ENCODE measurements around the gene KLHL3. TPM values are rescaled to one million over a fixed set of nuclear protein-coding genes. Genes with fewer than 3 reads are reported as not detected.

The KLHL3 gene
- total RNA-seq, 1 experiment from 2014 or later, result 13.6 TPM

DNA sequence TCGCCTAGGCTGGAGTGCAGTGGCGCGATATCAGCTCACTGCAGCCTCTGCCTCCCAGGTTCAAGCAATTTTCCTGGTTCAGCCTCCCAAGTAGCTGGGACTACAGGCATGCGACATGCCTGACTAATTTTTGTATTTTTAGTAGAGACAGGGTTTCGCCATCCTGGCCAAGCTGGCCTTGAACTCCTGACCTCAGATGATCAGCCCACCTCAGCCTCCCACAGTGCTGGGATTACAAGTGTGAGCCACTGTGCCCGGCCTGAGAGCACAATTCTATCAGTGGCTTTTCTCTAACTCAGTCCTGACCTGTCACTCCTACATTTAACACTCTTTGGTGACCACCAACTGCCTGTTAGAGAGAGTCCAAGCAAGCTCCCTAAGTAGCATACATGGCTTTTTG lies 154.1 kb downstream of the KLHL3 start:
- H3K9me3 ChIP-seq (ENCODE audit: insufficient read depth, low read depth), result no peaks in the 10 kb centered on the region
- no peaks in the 10 kb centered on the region for H3K79me2 ChIP-seq (ENCODE audit: low read depth)
- intact Hi-C loops (cut with micrococcal nuclease; ENCODE audit: unreplicated experiment), result no loop called here
- H3K4me1 ChIP-seq (replicated peaks; ENCODE audit: insufficient read depth), result no peaks in the 10 kb centered on the region
- no peak for TF ChIP-seq EZH2 (IDR thresholded peaks at IDR 0.05; ENCODE audit: low read depth)
- TF ChIP-seq, protein P1, sequence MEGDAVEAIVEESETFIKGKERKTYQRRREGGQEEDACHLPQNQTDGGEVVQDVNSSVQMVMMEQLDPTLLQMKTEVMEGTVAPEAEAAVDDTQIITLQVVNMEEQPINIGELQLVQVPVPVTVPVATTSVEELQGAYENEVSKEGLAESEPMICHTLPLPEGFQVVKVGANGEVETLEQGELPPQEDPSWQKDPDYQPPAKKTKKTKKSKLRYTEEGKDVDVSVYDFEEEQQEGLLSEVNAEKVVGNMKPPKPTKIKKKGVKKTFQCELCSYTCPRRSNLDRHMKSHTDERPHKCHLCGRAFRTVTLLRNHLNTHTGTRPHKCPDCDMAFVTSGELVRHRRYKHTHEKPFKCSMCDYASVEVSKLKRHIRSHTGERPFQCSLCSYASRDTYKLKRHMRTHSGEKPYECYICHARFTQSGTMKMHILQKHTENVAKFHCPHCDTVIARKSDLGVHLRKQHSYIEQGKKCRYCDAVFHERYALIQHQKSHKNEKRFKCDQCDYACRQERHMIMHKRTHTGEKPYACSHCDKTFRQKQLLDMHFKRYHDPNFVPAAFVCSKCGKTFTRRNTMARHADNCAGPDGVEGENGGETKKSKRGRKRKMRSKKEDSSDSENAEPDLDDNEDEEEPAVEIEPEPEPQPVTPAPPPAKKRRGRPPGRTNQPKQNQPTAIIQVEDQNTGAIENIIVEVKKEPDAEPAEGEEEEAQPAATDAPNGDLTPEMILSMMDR (conservative IDR thresholded peaks at IDR 0.05), result no peak
- no peak overlapping the region for H3K27ac ChIP-seq
- no peaks in the 10 kb centered on the region for H3K36me3 ChIP-seq (ENCODE audit: low read depth)
- no peaks in the 10 kb centered on the region for H4K20me1 ChIP-seq (ENCODE audit: insufficient read depth)
- DNase-seq, result no peak
- H3K4me2 ChIP-seq, result no peak overlapping the region
- ChIA-PET POLR2A (ENCODE audit: unreplicated experiment) (interaction anchor here (0.6 kb wide), 1 partner anchor 548 kb away, joined by 5 read pairs; no protein-coding TSS in a partner anchor), CTCF (no interaction called here)
- H3K27me3 ChIP-seq (ENCODE audit: insufficient read depth, low read depth), result no peaks in the 10 kb centered on the region
- BruUV-seq (replicated peaks), result no TSS peak
- no peak overlapping the region for H2AFZ ChIP-seq
- H3F3A ChIP-seq (ENCODE audit: insufficient read depth, low read depth), result no peaks in the 10 kb centered on the region
- H3K9me2 ChIP-seq (ENCODE audit: insufficient read depth), result no peaks in the 10 kb centered on the region
- no peak overlapping the region for H3K4me3 ChIP-seq

DNA sequence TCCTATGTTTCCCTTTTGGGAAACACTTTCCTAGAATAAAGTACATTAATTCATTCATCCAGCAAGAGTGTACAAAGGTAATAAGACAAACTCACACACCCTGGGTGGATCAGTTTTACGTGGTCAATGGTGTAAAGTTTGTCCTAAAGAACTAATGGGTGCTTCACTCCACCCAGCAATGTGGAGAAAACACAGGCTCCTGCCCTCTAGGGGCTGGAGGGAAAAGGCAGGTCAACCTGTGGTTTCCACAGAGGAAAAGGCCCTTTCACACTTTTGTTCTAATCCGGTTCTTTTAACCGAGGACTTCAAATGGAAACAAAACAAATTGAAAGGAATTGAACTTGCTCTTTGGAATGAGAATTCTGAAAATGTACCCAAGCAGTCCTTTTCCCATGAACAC lies 155.9 kb downstream of the KLHL3 start:
- H2AFZ ChIP-seq, result no peak overlapping the region
- H3F3A ChIP-seq (ENCODE audit: insufficient read depth, low read depth), result no peaks in the 10 kb centered on the region
- DNase-seq, result no peak
- no peak overlapping the region for H3K27ac ChIP-seq
- no peaks in the 10 kb centered on the region for H3K79me2 ChIP-seq (ENCODE audit: low read depth)
- no peaks in the 10 kb centered on the region for H3K36me3 ChIP-seq (ENCODE audit: low read depth)
- H3K9me2 ChIP-seq (ENCODE audit: insufficient read depth), result no peaks in the 10 kb centered on the region
- no peak overlapping the region for H3K4me3 ChIP-seq
- no peaks in the 10 kb centered on the region for H3K4me1 ChIP-seq (replicated peaks; ENCODE audit: insufficient read depth)
- ChIA-PET POLR2A (ENCODE audit: unreplicated experiment) (no interaction called here), CTCF (no interaction called here)
- H3K4me2 ChIP-seq, result no peak overlapping the region
- no TSS peak for BruUV-seq (replicated peaks)
- no peaks in the 10 kb centered on the region for H3K9me3 ChIP-seq (ENCODE audit: insufficient read depth, low read depth)
- H3K27me3 ChIP-seq (ENCODE audit: insufficient read depth, low read depth), result no peaks in the 10 kb centered on the region
- intact Hi-C loops (cut with micrococcal nuclease; ENCODE audit: unreplicated experiment), result no loop called here
- TF ChIP-seq, protein P1 (conservative IDR thresholded peaks at IDR 0.05), result peak; percentile 28; the same call in 1 of the 2 replicates
- TF ChIP-seq EZH2 (IDR thresholded peaks at IDR 0.05; ENCODE audit: low read depth), result no peak
- H4K20me1 ChIP-seq (ENCODE audit: insufficient read depth), result no peaks in the 10 kb centered on the region

DNA sequence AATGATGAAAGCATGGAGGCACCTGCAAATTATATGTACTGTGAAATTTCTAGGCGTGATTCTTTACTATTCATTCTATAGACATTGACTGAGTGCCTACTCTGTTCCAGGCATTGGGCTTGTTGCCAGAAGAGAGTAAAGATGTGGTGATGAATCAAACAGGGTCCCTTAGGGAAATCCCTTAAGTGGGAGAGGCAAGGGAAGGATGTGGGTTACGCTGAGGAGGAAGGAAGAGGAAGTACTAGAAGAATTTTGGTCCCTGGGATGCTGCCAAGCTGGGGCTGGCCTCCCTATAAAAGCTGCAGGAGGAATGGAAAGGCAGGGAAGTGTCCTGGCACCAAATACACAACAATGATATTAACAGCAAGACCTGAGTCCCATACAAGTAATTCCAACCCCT lies 160.0 kb downstream of the KLHL3 start:
- ChIA-PET POLR2A (ENCODE audit: unreplicated experiment) (no interaction called here), CTCF (no interaction called here)
- no peak for DNase-seq
- Histone ChIP-seq H3K79me2 (ENCODE audit: low read depth) (no peaks in the 10 kb centered on the region), H3F3A (ENCODE audit: insufficient read depth, low read depth) (no peaks in the 10 kb centered on the region), H3K9me2 (ENCODE audit: insufficient read depth) (no peaks in the 10 kb centered on the region), H4K20me1 (ENCODE audit: insufficient read depth) (no peaks in the 10 kb centered on the region), H3K9me3 (ENCODE audit: insufficient read depth, low read depth) (no peaks in the 10 kb centered on the region), H2AFZ (no peak overlapping the region), H3K4me2 (no peak overlapping the region), H3K27me3 (ENCODE audit: insufficient read depth, low read depth) (no peaks in the 10 kb centered on the region), H3K36me3 (ENCODE audit: low read depth) (no peaks in the 10 kb centered on the region), H3K4me3 (no peak overlapping the region), H3K27ac (no peak overlapping the region), H3K4me1 (replicated peaks; ENCODE audit: insufficient read depth) (no peaks in the 10 kb centered on the region)
- intact Hi-C loops (cut with micrococcal nuclease; ENCODE audit: unreplicated experiment), result no loop called here
- BruUV-seq (replicated peaks), result no TSS peak
- no peak for TF ChIP-seq EZH2 (IDR thresholded peaks at IDR 0.05; ENCODE audit: low read depth)
- TF ChIP-seq, protein P1 (conservative IDR thresholded peaks at IDR 0.05), result no peak

All from PC-9 (cell line).